Neural progenitor cell (in vitro differentiated cells): ENCODE measurements around the gene CDH23. TPM values are rescaled to one million over a fixed set of nuclear protein-coding genes. Genes with fewer than 3 reads are reported as not detected.

Experiments
- DNase-seq: peaks from one replicate; pipeline ENCODE4 v3.0.0-alpha.2; 2016; ENCODE audit warnings: low spot score
- H2AFZ ChIP-seq: fragments of 200-600 bp; sonication (generic); replicated peaks from 2 replicates; pipeline ENCODE4 v1.6.1; 2016; ENCODE audit warnings: antibody characterized with exemption
- H3F3A ChIP-seq: fragments of 200-600 bp; sonication (generic); 2 replicates; pipeline ENCODE4 v1.6.1; 2016; ENCODE audit warnings: antibody characterized with exemption, low read depth
- H3K27ac ChIP-seq: fragments of 200-600 bp; sonication (generic); 2 replicates; pipeline ENCODE4 v1.5.1; 2016; ENCODE audit warnings: mild to moderate bottlenecking
- H3K27me3 ChIP-seq: fragments of 200-600 bp; sonication (generic); 2 replicates; pipeline ENCODE4 v1.6.1; 2016; ENCODE audit warnings: mild to moderate bottlenecking, moderate library complexity
- H3K36me3 ChIP-seq: fragments of 200-600 bp; sonication (generic); 2 replicates; pipeline ENCODE4 v1.5.1; 2016
- H3K4me1 ChIP-seq: fragments of 200-600 bp; sonication (generic); 2 replicates; pipeline ENCODE4 v1.6.1; 2016; ENCODE audit warnings: mixed run types
- H3K4me2 ChIP-seq: fragments of 200-600 bp; sonication (generic); 2 replicates; pipeline ENCODE4 v1.6.1; 2016
- H3K4me3 ChIP-seq: fragments of 200-600 bp; sonication (generic); 2 replicates; pipeline ENCODE4 v1.5.1; 2016
- H3K79me2 ChIP-seq: fragments of 200-600 bp; sonication (generic); 2 replicates; pipeline ENCODE4 v1.6.1; 2016; ENCODE audit warnings: low read depth
- H3K9ac ChIP-seq: fragments of 200-600 bp; sonication (generic); 2 replicates; pipeline ENCODE4 v1.6.1; 2016
- H3K9me3 ChIP-seq: fragments of 200-600 bp; sonication (generic); 2 replicates; pipeline ENCODE4 v1.5.1; 2016; ENCODE audit warnings: low read depth
- H4K20me1 ChIP-seq: fragments of 200-600 bp; sonication (generic); 2 replicates; pipeline ENCODE4 v1.6.1; 2016; ENCODE audit warnings: low read depth
- H3K27ac Mint-ChIP-seq: 3 replicates; pipeline ENCODE4 v1.8.0; 2021; ENCODE audit warnings: mixed read lengths
- H3K27me3 Mint-ChIP-seq: 2 replicates; pipeline ENCODE4 v1.8.0; 2022; ENCODE audit warnings: low read depth, mild to moderate bottlenecking, inconsistent platforms, moderate library complexity, mixed read lengths; ENCODE audit not compliant: insufficient read depth
- H3K36me3 Mint-ChIP-seq: 3 replicates; pipeline ENCODE4 v1.8.0; 2021; ENCODE audit warnings: mixed read lengths
- H3K4me1 Mint-ChIP-seq: 3 replicates; pipeline ENCODE4 v1.8.0; 2021; ENCODE audit warnings: mixed read lengths
- H3K4me3 Mint-ChIP-seq: 3 replicates; pipeline ENCODE4 v1.8.0; 2021; ENCODE audit warnings: mild to moderate bottlenecking, moderate library complexity, mixed read lengths
- H3K9me3 Mint-ChIP-seq: 3 replicates; pipeline ENCODE4 v1.8.0; 2020; ENCODE audit warnings: mixed read lengths
- EZH2 ChIP-seq: fragments of 200-600 bp; sonication (generic); IDR thresholded peaks from 2 replicates; pipeline ENCODE4 v1.6.1; 2017; ENCODE audit warnings: antibody characterized with exemption, mild to moderate bottlenecking, moderate library complexity
- EZH2phosphoT487 ChIP-seq: fragments of 200-600 bp; sonication (generic); IDR thresholded peaks from 2 replicates; pipeline ENCODE4 v1.6.1; 2017; ENCODE audit warnings: antibody characterized with exemption
- total RNA-seq: library from RNA; depleted of rRNA; stranded (reverse); fragments of >200 nt; gene quantifications from 2 replicates; pipeline ENCODE4 v1.2.3, GENCODE V29; 2015; ENCODE audit warnings: low replicate concordance
- TF ChIP-seq, protein P1 (sequence below): fragments of 200-600 bp; sonication (generic); IDR thresholded peaks from 2 replicates; pipeline ENCODE4 v1.5.1; 2017; ENCODE audit warnings: antibody characterized with exemption, mild to moderate bottlenecking

The CDH23 gene
- total RNA-seq, 1 donor from 2014 or later = 5.9 TPM

DNA sequence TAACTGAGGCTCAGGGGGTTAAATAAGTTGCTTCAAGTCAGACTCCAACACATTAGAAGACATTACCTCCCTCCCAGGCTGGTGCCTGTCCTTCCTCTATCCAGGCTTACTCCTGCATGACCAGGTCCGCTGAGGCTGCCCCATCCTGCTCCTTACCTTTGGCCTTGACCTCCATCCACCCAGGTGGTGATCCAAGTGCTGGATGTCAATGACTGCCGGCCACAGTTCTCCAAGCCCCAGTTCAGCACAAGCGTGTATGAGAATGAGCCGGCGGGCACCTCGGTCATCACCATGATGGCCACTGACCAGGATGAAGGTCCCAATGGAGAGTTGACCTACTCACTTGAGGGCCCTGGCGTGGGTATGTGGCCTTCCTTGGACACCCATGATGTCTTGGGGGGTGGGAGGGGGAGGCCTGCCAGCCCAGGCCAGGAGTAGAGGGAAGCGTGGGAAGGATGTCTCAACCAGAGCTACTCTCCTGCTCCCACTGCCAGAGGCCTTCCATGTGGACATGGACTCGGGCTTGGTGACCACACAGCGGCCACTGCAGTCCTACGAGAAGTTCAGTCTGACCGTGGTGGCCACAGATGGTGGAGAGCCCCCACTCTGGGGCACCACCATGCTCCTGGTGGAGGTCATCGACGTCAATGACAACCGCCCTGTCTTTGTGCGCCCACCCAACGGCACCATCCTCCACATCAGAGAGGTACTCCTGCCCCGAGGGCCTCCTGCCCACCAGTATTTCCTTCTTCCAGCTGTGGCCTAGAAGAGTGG lies 406.2 kb downstream of the CDH23 start:
- no peaks in the 10 kb centered on the region for H3F3A ChIP-seq
- Mint-ChIP-seq H3K9me3 (no peaks in the 10 kb centered on the region), H3K27ac (peak overlapping the region; percentile 69), H3K4me1 (peaks cover 3% of the 10 kb centered on the region), H3K36me3 (no peaks in the 10 kb centered on the region), H3K27me3 (peaks cover 9% of the 10 kb centered on the region), H3K4me3 (no peak overlapping the region)
- no peaks in the 10 kb centered on the region for H4K20me1 ChIP-seq
- no peaks in the 10 kb centered on the region for H3K4me1 ChIP-seq
- TF ChIP-seq, protein P1, sequence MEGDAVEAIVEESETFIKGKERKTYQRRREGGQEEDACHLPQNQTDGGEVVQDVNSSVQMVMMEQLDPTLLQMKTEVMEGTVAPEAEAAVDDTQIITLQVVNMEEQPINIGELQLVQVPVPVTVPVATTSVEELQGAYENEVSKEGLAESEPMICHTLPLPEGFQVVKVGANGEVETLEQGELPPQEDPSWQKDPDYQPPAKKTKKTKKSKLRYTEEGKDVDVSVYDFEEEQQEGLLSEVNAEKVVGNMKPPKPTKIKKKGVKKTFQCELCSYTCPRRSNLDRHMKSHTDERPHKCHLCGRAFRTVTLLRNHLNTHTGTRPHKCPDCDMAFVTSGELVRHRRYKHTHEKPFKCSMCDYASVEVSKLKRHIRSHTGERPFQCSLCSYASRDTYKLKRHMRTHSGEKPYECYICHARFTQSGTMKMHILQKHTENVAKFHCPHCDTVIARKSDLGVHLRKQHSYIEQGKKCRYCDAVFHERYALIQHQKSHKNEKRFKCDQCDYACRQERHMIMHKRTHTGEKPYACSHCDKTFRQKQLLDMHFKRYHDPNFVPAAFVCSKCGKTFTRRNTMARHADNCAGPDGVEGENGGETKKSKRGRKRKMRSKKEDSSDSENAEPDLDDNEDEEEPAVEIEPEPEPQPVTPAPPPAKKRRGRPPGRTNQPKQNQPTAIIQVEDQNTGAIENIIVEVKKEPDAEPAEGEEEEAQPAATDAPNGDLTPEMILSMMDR = no peak
- TF ChIP-seq EZH2 (no peak), EZH2phosphoT487 (no peak)
- H3K79me2 ChIP-seq = no peaks in the 10 kb centered on the region
- no peak for DNase-seq
- no peak overlapping the region for H3K9ac ChIP-seq
- no peak overlapping the region for H3K27ac ChIP-seq
- no peaks in the 10 kb centered on the region for H3K36me3 ChIP-seq
- H3K4me3 ChIP-seq = no peak overlapping the region
- H3K9me3 ChIP-seq = no peaks in the 10 kb centered on the region
- H2AFZ ChIP-seq = no peak overlapping the region
- no peak overlapping the region for H3K4me2 ChIP-seq
- H3K27me3 ChIP-seq = peaks cover 25% of the 10 kb centered on the region

DNA sequence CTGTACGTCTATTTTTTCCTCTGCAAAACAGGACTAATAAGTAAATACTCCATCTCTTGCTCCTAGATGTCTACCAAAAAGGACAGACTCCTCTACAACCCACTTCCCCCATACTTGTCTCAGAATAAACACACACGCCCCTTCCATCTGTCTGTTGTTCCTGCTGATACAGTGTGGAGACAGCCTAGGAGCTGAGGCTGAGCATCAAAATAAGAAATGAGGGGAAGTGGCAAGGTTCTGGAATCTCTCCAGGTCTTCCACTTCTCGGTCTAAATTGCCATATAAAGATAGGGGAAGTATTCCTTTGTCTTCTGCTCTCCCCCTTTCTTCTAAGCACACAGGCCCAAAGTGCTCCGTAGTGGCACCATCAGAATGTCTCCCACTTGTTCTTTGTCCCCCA lies 407.4 kb downstream of the CDH23 start:
- no peaks in the 10 kb centered on the region for H3K79me2 ChIP-seq
- no peaks in the 10 kb centered on the region for H3K4me1 ChIP-seq
- no peak overlapping the region for H2AFZ ChIP-seq
- H3K9ac ChIP-seq = no peak overlapping the region
- H3F3A ChIP-seq = no peaks in the 10 kb centered on the region
- no peaks in the 10 kb centered on the region for H3K9me3 ChIP-seq
- no peak overlapping the region for H3K27ac ChIP-seq
- no peaks in the 10 kb centered on the region for H4K20me1 ChIP-seq
- H3K36me3 ChIP-seq = no peaks in the 10 kb centered on the region
- Mint-ChIP-seq H3K4me3 (no peak overlapping the region), H3K27ac (no peak overlapping the region), H3K36me3 (no peaks in the 10 kb centered on the region), H3K4me1 (peaks cover 6% of the 10 kb centered on the region), H3K9me3 (no peaks in the 10 kb centered on the region), H3K27me3 (peaks cover 9% of the 10 kb centered on the region)
- peaks cover 25% of the 10 kb centered on the region for H3K27me3 ChIP-seq
- H3K4me3 ChIP-seq = no peak overlapping the region
- no peak overlapping the region for H3K4me2 ChIP-seq
- TF ChIP-seq, protein P1 = no peak
- TF ChIP-seq EZH2phosphoT487 (no peak), EZH2 (no peak)
- no peak for DNase-seq

DNA sequence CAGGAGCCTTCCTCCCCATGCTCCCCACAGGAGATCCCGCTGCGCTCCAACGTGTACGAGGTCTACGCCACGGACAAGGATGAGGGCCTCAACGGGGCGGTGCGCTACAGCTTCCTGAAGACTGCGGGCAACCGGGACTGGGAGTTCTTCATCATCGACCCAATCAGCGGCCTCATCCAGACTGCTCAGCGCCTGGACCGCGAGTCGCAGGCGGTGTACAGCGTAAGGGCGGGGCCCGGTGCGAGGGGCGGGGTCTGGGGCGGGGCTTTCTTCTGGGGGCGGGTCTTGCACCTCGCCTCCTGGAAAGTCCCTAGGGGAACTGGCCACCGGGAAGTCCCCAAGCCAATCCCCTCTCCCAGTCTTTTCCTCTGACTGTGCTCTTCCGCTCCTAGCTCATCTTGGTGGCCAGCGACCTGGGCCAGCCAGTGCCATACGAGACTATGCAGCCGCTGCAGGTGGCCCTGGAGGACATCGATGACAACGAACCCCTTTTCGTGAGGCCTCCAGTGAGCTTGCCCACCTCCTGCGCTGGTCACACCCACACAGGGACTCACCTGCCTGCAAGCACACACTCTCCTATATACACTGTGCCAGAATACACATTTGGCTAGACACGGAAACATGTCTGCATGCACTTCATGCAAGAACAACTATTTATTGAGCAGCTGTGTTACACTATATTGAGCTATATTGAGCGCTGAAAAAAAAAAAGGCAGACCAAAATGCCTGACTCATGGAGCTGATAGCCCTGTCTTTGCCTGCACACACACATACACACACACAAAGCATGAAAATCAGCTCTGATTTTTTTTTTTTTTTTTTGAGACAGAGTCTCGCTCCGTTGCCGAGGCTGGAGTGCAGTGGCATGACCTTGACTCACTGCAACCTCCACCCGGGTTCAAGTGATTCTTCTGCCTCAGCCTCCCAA lies 409.3 kb downstream of the CDH23 start:
- Mint-ChIP-seq H3K27ac (peak overlapping the region; percentile 74), H3K27me3 (peaks cover 9% of the 10 kb centered on the region), H3K36me3 (no peaks in the 10 kb centered on the region), H3K4me3 (no peak overlapping the region), H3K4me1 (peaks cover 6% of the 10 kb centered on the region), H3K9me3 (no peaks in the 10 kb centered on the region)
- Histone ChIP-seq H3K9ac (no peak overlapping the region), H3F3A (no peaks in the 10 kb centered on the region), H3K27ac (no peak overlapping the region), H3K4me3 (no peak overlapping the region), H3K4me2 (peak overlapping the region; percentile 23), H3K79me2 (no peaks in the 10 kb centered on the region), H3K36me3 (no peaks in the 10 kb centered on the region), H3K27me3 (peaks cover 25% of the 10 kb centered on the region), H3K9me3 (no peaks in the 10 kb centered on the region), H3K4me1 (no peaks in the 10 kb centered on the region), H2AFZ (peak overlapping the region; percentile 1), H4K20me1 (no peaks in the 10 kb centered on the region)
- DNase-seq = peak; percentile 72
- TF ChIP-seq, protein P1 = no peak
- TF ChIP-seq EZH2 = no peak
- no peak for TF ChIP-seq EZH2phosphoT487
